HepG2 (cell line): ENCODE data around the gene CDC6. TPM values are rescaled to one million over a fixed set of nuclear protein-coding genes. Genes with fewer than 3 reads are reported as not detected.

Source experiments
- ATF3 ChIP-seq: sonication (generic); formaldehyde crosslinking; IDR thresholded peaks from 2 replicates; pipeline ENCODE4 v1.4.0; 2020; ENCODE audit warnings: missing genetic modification reagents
- LCORL ChIP-seq, 2 experiments: fragments of 450-650 bp in 1 of 2; sonication (generic) in 1 of 2; formaldehyde crosslinking in 1 of 2; IDR thresholded peaks; 2 replicates each; pipeline versions ENCODE4 v1.5.0 to v1.6.1; 2017 to 2020; ENCODE audit warnings: antibody characterized with exemption in 1 of 2, missing genetic modification reagents in 1 of 2
- MBNL3 ChIP-seq: fragments of 250-450 bp; sonication (Bioruptor Pico); conservative IDR thresholded peaks from 2 replicates; pipeline ENCODE4 v1.8.0; 2022; ENCODE audit warnings: mild to moderate bottlenecking, inconsistent platforms
- MTF2 ChIP-seq: sonication (generic); formaldehyde crosslinking; IDR thresholded peaks from 2 replicates; pipeline ENCODE4 v1.5.0; 2020; ENCODE audit warnings: missing genetic modification reagents, borderline replicate concordance
- TAF15 ChIP-seq: fragments of 200-400 bp; formaldehyde crosslinking; IDR thresholded peaks from one replicate; pipeline ENCODE4 v1.6.1; 2018; ENCODE audit warnings: mild to moderate bottlenecking, low read depth, low read length; ENCODE audit not compliant: poor library complexity, severe bottlenecking
- TBL1XR1 ChIP-seq: fragments of 150-350 bp; IDR thresholded peaks from 2 replicates; pipeline ENCODE4 v1.6.1; 2014; ENCODE audit warnings: borderline replicate concordance, low read length; ENCODE audit not compliant: partially characterized antibody
- ZFP90 ChIP-seq: sonication (generic); formaldehyde crosslinking; IDR thresholded peaks from 2 replicates; pipeline ENCODE4 v1.8.0; 2022; ENCODE audit warnings: missing genetic modification reagents, mild to moderate bottlenecking, inconsistent platforms, borderline replicate concordance
- ZNF3 ChIP-seq: IDR thresholded peaks from 2 replicates; pipeline ENCODE4 v1.7.0; 2017; ENCODE audit warnings: inconsistent platforms
- ZNF432 ChIP-seq: sonication (generic); formaldehyde crosslinking; IDR thresholded peaks from 2 replicates; pipeline ENCODE4 v1.5.0; 2020; ENCODE audit warnings: missing genetic modification reagents, mild to moderate bottlenecking, borderline replicate concordance
- ZNF597 ChIP-seq: sonication (generic); formaldehyde crosslinking; IDR thresholded peaks from 2 replicates; pipeline ENCODE4 v1.5.0; 2020; ENCODE audit warnings: missing genetic modification reagents
- polyA plus RNA-seq, 8 experiments: library from polyadenylated mRNA; depleted of rRNA in 3 of 8; stranded (reverse) in 7 of 8; unstranded in 1 of 8; fragments of >200 nt; fragmentation: Illumina TruSeq in 4 of 8; extraction: Trizol in 4 of 8; gene quantifications; 2 replicates each; pipeline versions ENCODE4 v1.2.1 to v1.2.3, GENCODE V29; 2011 to 2016; ENCODE audit warnings: low read depth in 4 of 8, missing spikeins in 1 of 8, mixed read lengths in 1 of 8; ENCODE audit not compliant: insufficient read depth in 1 of 8
- total RNA-seq, 5 experiments: library from RNA; depleted of rRNA; stranded (reverse); fragments of >200 nt; fragmentation: Illumina TruSeq; extraction: Trizol; gene quantifications; 2 replicates each; pipeline ENCODE4 v1.2.3, GENCODE V29; 2016; ENCODE audit warnings: low read depth in 1 of 5
- TF ChIP-seq, protein P1 (sequence below): sonication (generic); formaldehyde crosslinking; IDR thresholded peaks from 2 replicates; pipeline ENCODE4 v1.4.0; 2020; ENCODE audit warnings: missing genetic modification reagents
- TF ChIP-seq, protein P2 (sequence below), 2 experiments: fragments of 450-650 bp in 1 of 2; sonication (generic) in 1 of 2; formaldehyde crosslinking in 1 of 2; IDR thresholded peaks; 2 replicates each; pipeline versions ENCODE4 v1.6.1 to v1.8.0; 2016 to 2022; ENCODE audit warnings: antibody characterized with exemption in 1 of 2, mild to moderate bottlenecking in 1 of 2, missing genetic modification reagents in 1 of 2
- TF ChIP-seq, protein P3 (sequence below): sonication (generic); formaldehyde crosslinking; IDR thresholded peaks from 2 replicates; pipeline ENCODE4 v1.8.0; 2022; ENCODE audit warnings: missing genetic modification reagents, mild to moderate bottlenecking, inconsistent platforms, borderline replicate concordance

The CDC6 gene
- total and polyA plus RNA-seq, 2 of the 13 experiments (the other 11 are each of a cell fraction or from before 2014, with no cell fraction given): 17.4 to 114 TPM

DNA sequence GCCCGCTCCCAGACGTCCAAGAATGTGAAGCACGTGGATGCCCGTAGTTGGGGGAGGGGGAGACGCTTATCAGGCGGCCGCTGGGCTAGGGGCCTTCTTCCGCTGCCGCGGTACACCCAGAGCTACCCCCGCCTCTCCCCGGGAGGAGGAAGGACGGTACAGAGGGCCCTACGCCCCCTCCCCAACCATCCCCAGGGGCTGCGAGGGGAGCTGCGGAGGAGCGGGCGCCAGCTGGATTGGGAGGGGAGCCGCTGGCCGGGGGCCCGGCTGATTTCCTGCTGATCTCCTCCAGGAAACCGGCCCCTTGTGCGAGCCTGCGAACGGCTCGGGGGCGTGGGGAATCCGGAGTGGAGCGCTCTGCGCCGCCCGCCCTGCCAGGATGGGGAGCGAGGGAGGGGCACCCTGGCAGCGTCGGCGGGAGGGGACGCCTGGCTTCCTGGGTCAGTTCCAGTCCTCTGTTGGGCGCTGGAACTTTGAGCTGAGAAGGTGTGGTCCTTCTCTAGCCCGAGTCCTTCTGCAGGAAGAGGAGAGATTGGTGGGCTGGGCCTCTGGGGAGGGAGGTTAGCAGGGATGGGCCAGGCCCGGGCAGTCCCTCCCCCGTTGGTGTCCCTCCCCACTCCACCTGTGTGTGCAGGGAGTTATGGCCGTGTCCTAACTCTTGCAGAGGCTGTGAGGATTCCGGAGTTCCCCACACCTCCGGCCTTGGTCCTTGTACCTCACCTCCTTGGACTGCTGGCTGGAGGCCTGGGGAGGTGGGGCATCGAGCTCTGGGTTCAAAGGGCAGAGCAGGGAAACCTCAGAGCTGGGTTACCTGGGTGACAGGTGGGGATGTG, 57.7 kb downstream of the CDC6 start (continued):
- TF ChIP-seq, protein P1, sequence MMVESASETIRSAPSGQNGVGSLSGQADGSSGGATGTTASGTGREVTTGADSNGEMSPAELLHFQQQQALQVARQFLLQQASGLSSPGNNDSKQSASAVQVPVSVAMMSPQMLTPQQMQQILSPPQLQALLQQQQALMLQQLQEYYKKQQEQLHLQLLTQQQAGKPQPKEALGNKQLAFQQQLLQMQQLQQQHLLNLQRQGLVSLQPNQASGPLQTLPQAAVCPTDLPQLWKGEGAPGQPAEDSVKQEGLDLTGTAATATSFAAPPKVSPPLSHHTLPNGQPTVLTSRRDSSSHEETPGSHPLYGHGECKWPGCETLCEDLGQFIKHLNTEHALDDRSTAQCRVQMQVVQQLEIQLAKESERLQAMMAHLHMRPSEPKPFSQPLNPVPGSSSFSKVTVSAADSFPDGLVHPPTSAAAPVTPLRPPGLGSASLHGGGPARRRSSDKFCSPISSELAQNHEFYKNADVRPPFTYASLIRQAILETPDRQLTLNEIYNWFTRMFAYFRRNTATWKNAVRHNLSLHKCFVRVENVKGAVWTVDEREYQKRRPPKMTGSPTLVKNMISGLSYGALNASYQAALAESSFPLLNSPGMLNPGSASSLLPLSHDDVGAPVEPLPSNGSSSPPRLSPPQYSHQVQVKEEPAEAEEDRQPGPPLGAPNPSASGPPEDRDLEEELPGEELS (CRISPR knock-in tag): peak; percentile 7; the same call in 1 of the 2 replicates
- TF ChIP-seq ZNF432 (CRISPR knock-in tag) (no peak), LCORL (IDR thresholded peaks at IDR 0.05) (no peak), LCORL (CRISPR knock-in tag; IDR thresholded peaks at IDR 0.05) (peak; percentile 81), ATF3 (CRISPR knock-in tag) (no peak), MBNL3 (CRISPR knock-in tag) (no peak), ZFP90 (CRISPR knock-in tag) (peak; percentile 75), MTF2 (CRISPR knock-in tag) (peak; percentile 91; the same call in 1 of the 2 replicates), TAF15 (no peak), ZNF597 (CRISPR knock-in tag) (no peak), TBL1XR1 (no peak), ZNF3 (CRISPR knock-in tag) (no peak)
- TF ChIP-seq, protein P2, sequence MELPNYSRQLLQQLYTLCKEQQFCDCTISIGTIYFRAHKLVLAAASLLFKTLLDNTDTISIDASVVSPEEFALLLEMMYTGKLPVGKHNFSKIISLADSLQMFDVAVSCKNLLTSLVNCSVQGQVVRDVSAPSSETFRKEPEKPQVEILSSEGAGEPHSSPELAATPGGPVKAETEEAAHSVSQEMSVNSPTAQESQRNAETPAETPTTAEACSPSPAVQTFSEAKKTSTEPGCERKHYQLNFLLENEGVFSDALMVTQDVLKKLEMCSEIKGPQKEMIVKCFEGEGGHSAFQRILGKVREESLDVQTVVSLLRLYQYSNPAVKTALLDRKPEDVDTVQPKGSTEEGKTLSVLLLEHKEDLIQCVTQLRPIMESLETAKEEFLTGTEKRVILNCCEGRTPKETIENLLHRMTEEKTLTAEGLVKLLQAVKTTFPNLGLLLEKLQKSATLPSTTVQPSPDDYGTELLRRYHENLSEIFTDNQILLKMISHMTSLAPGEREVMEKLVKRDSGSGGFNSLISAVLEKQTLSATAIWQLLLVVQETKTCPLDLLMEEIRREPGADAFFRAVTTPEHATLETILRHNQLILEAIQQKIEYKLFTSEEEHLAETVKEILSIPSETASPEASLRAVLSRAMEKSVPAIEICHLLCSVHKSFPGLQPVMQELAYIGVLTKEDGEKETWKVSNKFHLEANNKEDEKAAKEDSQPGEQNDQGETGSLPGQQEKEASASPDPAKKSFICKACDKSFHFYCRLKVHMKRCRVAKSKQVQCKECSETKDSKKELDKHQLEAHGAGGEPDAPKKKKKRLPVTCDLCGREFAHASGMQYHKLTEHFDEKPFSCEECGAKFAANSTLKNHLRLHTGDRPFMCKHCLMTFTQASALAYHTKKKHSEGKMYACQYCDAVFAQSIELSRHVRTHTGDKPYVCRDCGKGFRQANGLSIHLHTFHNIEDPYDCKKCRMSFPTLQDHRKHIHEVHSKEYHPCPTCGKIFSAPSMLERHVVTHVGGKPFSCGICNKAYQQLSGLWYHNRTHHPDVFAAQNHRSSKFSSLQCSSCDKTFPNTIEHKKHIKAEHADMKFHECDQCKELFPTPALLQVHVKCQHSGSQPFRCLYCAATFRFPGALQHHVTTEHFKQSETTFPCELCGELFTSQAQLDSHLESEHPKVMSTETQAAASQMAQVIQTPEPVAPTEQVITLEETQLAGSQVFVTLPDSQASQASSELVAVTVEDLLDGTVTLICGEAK (IDR thresholded peaks at IDR 0.05): no peak
- TF ChIP-seq, protein P2 (CRISPR knock-in tag; IDR thresholded peaks at IDR 0.05): peak; percentile 62; the same call in 1 of the 2 replicates
- TF ChIP-seq, protein P3, sequence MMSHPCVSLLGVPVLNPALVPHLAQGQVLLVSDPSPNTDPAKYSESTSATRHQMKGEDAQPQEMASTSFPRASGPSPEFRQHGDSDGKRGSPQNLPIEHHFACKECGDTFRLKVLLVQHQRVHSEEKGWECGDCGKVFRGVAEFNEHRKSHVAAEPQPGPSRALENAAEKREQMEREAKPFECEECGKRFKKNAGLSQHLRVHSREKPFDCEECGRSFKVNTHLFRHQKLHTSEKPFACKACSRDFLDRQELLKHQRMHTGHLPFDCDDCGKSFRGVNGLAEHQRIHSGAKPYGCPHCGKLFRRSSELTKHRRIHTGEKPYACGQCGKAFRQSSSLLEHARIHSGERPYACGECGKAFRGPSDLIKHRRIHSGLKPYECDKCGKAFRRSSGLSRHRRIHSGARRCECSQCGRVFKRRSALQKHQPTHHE (CRISPR knock-in tag): 0 out of 2 replicates have a peak, but pooled peaks have one; percentile 79
